ENCODE results near the gene PDE9A.

PDE9A gene

GRCh38 chr21:42735061-42735460 lies 81.6 kb downstream of the PDE9A start:
- no peak for DNase-seq (ENCODE audit: low read depth)
- no peak overlapping the region for H3K4me3 ChIP-seq (ENCODE audit: low read depth, low read length)
- TF ChIP-seq CTCF (IDR thresholded peaks at IDR 0.05; ENCODE audit: low read depth, low read length, missing control alignments), result no peak

GRCh38 chr21:42735944-42736343 lies 82.5 kb downstream of the PDE9A start:
- no peak for TF ChIP-seq CTCF (IDR thresholded peaks at IDR 0.05; ENCODE audit: low read depth, low read length, missing control alignments)
- no peak overlapping the region for H3K4me3 ChIP-seq (ENCODE audit: low read depth, low read length)
- DNase-seq (ENCODE audit: low read depth), result no peak

- no peak for TF ChIP-seq CTCF (IDR thresholded peaks at IDR 0.05; ENCODE audit: low read depth, low read length, missing control alignments)
- H3K4me3 ChIP-seq (ENCODE audit: low read depth, low read length), result no peak overlapping the region
These were observed 83.4 kb downstream of the PDE9A start for GRCh38 chr21:42736646-42737350.

GRCh38 chr21:42737951-42738590 lies 84.7 kb downstream of the PDE9A start:
- TF ChIP-seq CTCF (IDR thresholded peaks at IDR 0.05; ENCODE audit: low read depth, low read length, missing control alignments), result no peak
- no peak overlapping the region for H3K4me3 ChIP-seq (ENCODE audit: low read depth, low read length)
- no peak for DNase-seq (ENCODE audit: low read depth)

More at GRCh38 chr21:42736646-42737350, 83.4 kb downstream of the PDE9A start:
- DNase-seq (ENCODE audit: low read depth), result no peak

GRCh38 chr21:42739061-42739931 lies 85.9 kb downstream of the PDE9A start:
- TF ChIP-seq CTCF (IDR thresholded peaks at IDR 0.05; ENCODE audit: low read depth, low read length, missing control alignments), result no peak
- DNase-seq (ENCODE audit: low read depth), result no peak
- no peak overlapping the region for H3K4me3 ChIP-seq (ENCODE audit: low read depth, low read length)

- DNase-seq (ENCODE audit: low read depth), result no peak
- TF ChIP-seq CTCF (IDR thresholded peaks at IDR 0.05; ENCODE audit: low read depth, low read length, missing control alignments), result no peak
- H3K4me3 ChIP-seq (ENCODE audit: low read depth, low read length), result no peak overlapping the region
These were observed 87.0 kb downstream of the PDE9A start for GRCh38 chr21:42740405-42740909.

Data from GM12864 (cell line).